ENCODE results near the gene SH3BP2.
A peak's percentile ranks its signal among the peaks of the same experiment; 100 is the strongest.
"Not testable (repeated sequence)": the region's sequence is repeated elsewhere in the genome, so short reads cannot be mapped to it uniquely, and the experiment has no call there.

Gene SH3BP2

DNA sequence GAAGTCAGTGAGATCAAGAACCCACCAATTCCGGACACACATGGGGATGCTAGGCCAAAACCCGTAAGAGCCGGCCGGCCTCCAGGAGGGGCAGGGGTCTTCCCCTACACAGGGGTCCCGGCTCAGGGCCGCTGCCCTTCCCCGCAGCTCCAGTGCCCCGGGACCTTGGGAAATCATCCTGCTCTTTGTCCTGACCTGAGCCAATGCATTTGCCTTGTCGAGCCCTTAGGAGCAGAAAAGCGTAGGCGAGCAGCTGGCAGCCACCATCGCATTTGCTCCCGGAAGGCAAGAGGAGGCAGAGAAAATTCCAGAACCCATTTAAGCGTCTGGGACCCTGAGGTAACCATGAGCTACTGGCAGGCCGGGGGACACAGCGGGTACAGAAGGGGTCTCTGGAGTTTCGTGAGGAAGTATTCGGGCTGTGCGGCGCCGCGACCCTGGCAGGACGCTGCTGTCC, 29.3 kb upstream of the SH3BP2 start:
- DNase-seq = no peak

DNA sequence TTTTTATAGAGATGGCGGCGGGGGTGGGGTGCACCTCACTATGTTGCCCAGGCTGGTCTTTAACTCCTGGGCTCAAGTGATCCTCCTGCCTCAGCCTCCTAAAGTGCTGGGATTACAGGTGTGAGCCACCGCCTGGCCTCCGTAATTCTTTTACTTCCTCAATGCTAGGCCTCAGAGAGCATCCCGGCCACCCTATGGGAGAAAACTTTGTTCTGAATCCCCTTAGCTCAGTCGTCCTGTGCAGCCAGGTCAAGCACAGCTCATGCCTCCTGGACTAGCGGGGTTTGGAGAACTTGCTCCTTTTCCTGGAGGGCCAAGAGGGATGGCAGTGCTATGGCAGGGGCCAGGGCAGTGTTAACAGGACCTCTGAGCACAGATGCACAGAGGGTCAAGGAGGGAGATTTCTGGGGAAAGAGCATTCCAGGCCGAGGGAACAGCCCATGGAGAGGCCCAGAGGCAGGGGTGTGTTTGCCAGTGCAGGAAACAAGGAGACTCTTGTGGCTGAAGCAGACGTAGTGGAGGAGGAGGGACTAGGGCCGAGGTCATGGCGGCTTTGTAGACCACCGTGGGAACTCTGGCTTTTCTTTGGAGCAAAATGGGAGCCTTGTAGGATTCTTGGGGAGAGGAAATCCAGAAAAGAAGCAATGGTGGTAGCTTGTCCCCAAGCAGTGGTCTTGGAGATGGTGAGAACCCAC, 26.9 kb upstream of the SH3BP2 start:
- no peak for DNase-seq

DNA sequence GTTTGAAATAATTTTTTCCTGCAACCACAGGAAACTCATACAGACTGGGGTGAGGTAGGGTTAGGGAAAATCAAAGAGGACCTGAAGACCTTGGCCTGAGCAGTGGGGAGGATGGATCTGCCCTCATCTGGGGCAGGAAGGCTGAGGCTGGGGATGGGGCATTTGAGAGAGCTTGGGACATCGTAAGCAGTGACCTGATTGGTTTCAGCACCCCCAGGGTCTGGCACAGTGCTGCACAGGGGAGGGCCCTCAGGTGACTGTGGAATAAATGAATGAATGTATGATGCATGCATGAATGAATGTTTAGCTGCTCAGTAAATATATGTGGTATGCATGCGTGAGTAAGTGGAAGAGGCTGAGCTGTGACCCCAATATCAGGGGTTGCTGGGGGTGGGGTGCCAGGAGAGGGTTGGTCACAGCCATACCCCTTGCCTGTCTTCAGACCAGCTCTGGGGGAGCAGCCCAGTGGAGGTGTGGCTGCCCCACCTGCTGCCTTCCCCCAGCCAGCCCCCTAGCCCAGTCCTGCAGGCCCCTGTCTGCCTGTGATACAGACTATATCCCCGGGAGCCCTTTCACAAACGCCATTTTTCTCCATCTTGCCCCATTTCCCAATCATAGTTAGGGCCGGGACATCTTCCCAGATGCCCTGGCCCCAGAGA, 25.7 kb upstream of the SH3BP2 start:
- DNase-seq = no peak

DNA sequence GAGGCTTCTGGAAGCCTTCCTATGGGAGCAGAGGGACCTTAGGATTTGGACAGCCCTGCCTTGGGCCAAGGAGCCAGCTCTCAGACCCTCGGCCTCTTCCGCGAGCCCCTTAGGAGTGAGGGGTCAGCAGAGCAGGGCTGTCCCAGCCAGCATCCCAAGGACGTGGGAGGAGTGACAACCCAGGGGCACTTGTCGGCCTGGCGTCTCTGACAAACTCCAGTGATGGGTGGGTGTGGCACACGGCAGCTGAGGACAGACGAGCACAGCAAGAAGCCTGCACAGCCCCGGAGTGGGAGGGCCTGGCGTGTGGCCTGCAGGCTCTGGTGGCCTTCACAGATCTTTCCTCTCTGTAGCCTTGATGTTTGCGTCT, 25.2 kb upstream of the SH3BP2 start:
- DNase-seq = no peak

DNA sequence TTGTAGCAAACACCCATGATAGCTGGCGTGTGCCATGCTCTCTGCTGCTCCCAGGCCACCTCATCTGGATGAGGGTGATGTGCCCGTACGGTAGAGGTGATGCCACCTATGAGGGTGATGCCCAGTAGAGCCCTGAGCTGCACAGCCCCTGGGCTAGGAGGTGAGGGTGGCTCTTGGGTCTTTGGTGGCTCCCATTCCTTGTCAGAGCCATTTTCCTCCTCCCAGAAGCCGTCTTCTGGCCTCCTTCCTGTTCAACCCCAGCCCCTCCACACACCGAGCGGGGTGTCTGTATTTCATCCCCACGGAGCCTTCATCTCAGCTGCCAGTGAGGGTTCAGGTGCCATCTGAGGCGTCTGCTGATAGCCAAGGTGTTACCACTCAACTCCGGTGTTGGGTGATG, 24.8 kb upstream of the SH3BP2 start:
- no peak for DNase-seq

DNA sequence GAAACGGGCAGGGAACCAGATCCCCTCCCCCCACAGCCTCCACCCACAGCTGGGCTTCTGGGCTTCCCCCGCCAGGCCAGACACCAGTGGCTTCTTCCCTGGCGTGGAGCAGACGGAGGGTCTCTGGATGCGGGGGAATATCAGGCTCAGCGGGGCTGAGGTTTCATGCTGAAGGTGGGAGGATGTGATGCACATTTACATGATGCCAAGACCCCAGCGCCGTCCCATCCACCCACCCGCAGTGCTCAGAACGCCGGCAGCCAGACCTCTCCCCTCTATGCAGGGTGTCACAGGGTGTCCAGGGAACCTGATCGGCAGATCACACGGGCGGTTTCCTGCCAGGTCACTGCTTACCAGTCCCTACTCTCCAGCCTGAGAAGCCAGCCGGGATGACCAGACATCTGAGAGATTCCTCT, 24.0 kb upstream of the SH3BP2 start:
- no peak for DNase-seq

DNA sequence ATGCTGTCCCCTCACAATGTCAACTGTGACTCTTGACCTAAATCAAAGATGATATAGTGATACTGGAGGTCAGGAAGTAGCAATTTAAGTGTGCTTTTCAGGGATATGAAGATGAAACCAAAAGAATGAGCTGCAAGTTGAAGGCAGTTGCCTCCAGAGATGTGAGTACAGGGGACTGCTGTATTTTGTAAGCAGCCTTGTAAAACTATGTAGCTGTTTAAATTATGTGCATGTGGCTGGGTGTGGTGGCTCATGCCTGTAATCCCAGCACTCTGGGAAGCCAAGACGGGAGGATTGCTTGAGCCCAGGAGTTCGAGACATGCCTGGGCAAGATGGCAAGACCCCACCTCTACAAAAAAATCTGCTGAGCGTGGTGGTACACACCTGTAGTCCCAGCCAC, 21.6 kb upstream of the SH3BP2 start:
- no peak for DNase-seq

GRCh38 chr4:2780643-2781042, 12.2 kb upstream of the SH3BP2 start:
- DNase-seq = not testable (repeated sequence)

GRCh38 chr4:2781911-2782310, 11.0 kb upstream of the SH3BP2 start:
- no peak for DNase-seq

DNA sequence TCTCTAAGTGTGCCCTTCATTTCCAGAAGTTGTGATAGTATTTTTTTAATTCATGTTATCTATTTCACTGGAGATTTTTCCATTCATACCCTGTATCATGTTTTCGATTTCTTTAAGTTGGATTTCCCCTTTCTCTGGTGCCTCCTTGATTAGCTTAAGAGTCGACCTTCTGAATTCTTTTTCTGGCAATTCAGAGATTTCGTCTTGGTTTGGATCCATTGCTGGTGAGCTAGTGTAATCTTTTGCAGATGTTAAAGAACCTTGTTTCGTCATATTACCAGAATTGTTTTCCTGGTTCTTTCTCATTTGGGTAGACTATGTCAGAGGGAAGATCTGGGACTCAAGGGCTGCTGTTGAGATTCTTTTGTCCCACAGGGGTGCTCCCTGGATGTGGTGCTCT, 9.1 kb upstream of the SH3BP2 start:
- no peak for DNase-seq

- DNase-seq = peak; percentile 59
Measured at GRCh38 chr4:2785613-2786012, 7.3 kb upstream of the SH3BP2 start.

DNA sequence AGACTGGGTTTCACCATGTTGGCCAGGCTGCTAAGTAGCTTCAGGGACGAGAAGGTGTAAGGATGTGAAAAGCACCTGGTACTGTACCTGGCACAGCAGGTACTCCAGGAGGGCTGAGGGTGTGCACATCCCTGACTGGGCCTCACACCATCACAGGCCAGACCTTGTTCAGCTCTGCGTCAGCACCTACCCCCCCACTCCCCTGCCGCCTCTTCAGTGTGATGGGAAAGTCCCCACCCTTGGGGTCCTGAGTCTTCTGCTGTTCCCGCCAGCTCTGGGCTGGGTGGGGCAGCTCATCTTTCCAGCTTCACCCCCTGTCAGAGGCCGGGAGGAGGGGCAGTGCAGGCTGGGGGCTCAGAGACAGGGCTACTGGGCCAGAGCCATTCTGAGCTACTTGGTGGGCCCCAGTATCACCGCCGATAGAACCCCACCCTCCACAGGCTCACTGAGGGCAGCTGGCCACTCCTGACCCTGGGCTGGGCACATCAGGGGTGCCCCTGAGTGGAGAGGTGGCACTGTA, 6.7 kb upstream of the SH3BP2 start:
- peak; percentile 53 for DNase-seq

GRCh38 chr4:2786794-2787229, 6.1 kb upstream of the SH3BP2 start:
- DNase-seq = no peak

GRCh38 chr4:2787230-2788100, 5.4 kb upstream of the SH3BP2 start:
- DNase-seq = peak; percentile 59

DNA sequence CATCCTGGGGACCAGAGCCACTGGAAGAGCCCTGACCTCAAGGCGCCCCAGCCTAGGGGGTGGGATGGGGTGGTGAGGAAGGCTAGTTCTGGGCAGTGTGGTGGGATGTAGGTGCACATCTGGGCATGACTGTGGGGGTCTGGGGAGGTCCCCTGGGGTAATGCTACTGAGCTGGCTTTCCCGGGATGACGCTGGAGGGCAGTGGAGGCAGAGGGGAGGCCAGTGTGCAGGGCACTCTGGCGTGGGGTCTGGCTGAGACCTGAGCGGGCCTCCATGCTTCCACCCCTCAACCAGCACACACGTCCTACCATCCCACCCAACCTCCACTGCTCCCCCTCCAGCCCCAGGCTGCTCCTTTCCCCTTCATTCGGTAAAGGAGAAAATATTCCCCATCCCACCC, 4.8 kb upstream of the SH3BP2 start:
- no peak for DNase-seq

DNA sequence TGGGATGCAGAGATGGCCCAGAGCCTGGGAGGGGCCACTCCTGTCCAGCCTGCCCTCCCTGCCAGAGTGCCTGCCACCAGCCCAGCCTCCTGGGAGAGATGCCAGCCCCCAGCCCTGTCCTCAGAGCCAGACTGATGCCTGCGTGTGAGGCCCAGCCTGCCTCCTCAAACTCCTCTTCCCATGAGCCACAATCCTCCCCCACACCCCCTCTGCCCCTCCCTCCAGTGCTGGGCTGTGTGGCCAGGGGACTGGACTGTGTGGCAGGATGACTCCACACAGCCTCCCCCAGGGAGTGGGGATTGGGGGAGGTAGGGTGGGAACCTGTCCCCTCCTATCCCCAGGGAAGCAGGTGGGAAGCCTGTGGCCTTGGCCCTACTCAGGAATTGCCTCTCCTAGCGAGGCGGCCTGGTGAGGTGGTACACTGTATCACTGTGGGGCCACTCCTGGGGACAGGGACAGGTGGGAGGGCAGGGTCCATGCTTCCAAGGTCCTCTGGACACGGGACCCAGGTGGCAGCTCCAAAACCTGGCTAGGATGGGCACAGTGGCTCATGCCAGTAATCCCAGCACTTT, 4.3 kb upstream of the SH3BP2 start:
- no peak for DNase-seq

DNA sequence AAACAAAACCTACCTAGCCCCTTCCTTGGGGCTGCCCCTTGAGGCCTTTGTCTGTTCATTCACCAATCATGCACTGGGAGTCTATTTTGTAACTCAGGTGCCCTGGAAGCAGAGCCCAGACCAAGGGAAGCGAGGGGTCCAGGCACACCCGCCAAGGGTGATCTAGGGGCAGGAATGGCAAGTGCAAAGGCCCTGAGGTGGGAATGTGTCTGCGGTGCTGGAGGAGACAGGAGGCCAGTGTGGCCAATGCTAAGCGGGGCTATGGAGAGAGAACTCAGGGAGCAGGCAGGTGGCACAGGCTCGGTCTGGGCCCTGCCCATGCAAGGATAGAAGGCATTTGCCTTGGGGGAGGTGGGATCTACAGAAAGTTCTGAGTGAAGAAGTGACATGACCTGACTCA, 3.5 kb upstream of the SH3BP2 start:
- no peak for DNase-seq

GRCh38 chr4:2789793-2790582, 2.9 kb upstream of the SH3BP2 start:
- no peak for DNase-seq

DNA sequence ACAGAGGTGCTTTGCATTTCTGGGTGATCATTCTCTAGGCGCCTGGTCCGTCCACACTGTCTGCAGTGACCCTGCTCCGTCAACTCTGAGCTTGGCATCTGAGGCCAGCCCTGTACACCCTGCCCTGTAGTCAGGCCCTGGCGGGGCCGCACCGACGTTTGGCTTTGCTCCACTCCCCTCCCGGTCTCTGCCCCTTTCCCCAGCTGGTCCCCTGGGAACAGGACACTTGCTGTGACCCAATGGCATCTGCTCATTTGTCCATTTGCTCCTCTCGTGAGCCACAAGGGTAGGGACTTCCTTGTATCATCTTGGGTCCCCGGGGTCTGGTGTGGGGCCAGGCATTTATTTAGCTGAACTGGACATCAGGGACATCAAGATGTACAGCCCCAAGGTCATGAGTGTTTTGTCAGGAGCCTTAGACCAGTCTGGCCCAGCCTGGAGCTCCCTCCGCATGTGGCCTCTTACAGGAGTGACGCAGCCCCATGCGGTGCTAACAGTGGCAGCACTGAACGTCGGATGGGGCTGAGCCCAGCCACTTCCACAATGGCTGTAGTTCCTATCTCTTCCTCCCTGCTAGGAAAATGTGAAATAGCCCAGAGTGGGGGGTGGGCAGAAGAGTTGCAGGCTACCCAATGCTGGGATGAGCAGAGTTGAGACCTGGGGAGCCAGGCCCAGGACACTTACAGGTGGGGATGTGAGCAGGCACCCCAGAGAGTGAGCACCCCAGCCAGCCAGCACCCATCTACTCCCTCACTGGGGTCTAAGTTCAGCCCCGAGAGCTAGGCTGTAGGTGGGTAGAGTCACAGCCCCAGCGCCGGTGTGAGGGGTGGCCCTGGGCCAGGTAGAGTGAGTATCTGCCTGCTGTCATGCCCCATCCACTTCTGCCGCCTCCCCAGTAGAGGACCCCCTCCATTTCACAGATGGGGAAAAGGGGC, 2.0 kb upstream of the SH3BP2 start:
- no peak for DNase-seq

GRCh38 chr4:2791518-2792395, 1.1 kb upstream of the SH3BP2 start:
- DNase-seq = no peak

Measured in CD4-positive, alpha-beta T cell treated with Interleukin-6 for 4 hours (primary cell).